Measurements from ENCODE around the gene CSRP1.
A peak's percentile ranks its signal among the peaks of the same experiment; 100 is the strongest.
"Not testable (repeated sequence)": the region's sequence is repeated elsewhere in the genome, so short reads cannot be mapped to it uniquely, and the experiment has no call there.

Gene CSRP1

DNA sequence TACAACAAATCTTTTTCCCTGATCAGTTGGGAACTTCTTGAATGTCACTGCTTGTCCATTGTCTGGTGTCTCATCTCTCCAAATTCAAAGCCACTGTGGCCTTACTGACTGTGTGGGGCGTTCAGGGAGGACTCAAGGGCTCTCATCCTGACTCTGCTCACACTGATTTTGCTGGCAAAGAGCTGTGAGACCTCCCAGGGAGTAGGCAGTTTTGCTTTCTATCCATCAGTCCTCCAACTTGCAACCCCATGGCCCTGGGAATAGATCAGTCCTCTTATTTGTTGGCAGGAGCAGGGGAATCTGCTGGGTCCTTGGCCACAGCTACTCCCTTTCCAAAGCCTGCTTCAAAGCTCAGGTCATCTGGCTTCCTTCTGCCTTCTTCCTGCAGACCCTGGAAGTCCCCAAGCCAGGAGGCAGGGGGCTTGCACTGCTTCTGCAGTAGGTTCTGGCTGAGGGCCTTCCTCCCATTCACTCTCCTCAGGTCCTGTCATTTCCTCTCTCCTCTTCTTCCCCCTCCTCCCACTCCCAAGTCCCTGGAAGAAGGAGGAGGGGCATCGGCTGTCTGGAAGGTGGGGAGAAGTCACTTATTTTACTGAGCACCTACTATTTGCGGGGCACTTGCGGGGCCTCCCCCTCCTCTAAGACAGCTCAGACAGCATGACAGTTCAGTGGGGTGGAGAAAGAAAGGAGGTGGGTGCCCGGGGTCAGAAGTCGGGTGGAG lies 31.1 kb upstream of the CSRP1 start:
- no peak for DNase-seq

DNA sequence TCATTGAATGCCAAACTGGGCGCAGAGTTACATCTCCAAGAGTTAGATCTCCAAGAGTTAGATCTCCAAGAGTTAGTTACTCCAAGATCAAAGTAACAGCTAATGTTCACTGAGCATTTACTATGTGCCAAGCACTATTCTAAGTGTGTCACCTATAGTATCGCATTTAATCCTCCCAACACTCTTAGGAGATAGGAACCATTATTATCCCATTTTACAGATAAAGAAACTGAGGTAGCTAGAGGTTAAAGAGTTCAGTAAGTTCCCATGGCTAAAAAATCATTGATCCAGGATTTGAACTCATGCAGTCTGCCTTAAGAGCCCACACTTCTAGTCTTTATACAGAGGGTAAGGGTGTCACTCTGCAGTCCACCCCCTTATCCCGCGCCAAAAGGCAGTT lies 30.5 kb upstream of the CSRP1 start:
- no peak for DNase-seq

DNA sequence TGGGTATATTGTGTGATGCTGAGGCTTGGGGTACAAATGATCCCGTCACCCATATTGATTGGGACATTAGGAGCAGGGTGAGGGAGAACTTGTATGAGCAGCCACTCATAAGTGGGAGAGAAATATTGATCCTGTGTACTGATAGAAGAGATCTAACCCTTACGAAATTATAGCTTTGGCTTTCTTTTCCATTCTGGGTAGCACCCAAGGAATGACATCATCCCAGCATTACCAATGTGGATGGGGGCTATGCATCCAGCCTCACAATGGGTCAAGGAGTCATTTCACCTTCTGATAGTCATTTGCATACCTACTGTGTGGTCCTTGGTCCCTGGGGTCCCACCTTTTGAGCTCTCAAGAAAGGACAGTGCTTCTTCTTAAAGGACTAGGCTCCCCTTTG lies 30.1 kb upstream of the CSRP1 start:
- no peak for DNase-seq

DNA sequence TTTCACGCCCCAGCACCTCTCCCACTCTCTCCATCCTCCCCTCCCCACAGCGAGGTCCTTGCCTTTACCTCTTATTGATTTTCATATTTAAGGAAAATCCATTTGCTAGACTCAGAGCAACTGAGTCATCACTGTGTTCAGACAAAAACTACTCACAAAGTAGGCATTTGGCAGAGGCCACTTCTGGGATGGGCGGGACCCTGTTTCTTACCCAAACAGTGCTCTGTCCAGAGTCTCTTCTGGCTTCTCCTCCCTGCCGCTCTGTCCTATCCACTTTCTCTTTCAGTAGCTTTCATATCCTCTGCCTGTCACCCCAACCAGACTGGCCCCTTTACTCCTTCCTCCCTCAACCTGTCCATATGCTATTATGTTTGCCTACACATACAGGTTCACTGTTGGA lies 29.6 kb upstream of the CSRP1 start:
- no peak for DNase-seq

DNA sequence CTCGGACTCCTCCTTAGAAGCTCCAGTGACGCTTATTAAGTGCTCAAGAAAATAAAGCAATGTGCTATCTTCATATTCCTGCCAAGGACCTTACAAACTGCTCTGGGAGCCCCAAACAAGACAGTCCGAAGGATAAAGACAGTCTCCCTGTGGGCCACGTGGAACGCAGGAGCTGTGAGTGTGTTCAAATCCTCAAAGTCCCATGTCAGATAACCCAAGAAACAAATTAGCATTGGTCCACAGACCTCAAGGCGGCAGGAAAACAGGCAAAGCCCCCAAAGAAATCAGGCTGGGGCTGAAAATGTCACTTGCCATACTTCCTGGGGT lies 29.0 kb upstream of the CSRP1 start:
- DNase-seq = no peak

DNA sequence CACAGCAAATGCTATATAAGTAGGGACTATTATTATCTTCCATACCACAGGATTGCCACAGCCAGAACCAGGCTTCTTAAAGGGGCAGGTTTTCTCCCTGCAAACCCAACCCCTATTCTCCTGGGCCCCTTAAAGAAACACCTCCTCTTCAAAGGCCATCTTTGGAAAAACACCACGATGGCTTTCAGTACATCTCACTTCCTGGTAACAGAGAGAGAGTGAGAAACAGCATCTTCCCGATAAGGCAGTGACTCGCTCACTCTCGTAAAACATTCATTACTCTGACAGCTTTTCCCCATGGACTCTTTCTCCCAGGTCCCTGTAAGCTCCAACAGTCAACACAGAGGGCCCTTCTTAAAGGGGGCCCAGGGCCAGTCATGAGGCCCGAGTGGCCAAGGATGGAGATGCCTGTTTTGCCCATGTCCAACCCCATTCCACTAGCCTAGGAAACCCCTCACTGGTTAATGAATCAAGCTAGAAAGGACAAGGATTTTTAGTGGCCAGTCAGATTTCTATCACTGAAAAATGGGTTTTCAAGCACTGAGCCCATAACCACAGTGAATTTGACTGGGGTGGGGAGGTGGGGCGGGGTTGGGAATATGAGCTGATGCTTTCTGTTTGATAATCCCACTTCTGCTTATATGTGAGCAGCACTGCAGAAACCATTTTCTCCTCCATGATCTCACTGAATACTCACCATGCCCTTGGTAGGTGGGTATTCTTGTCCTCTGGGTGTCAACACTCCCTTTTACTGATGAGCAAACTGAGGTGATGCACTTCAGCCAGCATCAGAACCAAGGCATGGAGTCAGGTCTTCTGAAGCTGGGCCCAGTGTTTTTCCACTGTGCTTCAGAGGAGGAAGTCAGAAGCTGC lies 28.4 kb upstream of the CSRP1 start:
- no peak for DNase-seq

DNA sequence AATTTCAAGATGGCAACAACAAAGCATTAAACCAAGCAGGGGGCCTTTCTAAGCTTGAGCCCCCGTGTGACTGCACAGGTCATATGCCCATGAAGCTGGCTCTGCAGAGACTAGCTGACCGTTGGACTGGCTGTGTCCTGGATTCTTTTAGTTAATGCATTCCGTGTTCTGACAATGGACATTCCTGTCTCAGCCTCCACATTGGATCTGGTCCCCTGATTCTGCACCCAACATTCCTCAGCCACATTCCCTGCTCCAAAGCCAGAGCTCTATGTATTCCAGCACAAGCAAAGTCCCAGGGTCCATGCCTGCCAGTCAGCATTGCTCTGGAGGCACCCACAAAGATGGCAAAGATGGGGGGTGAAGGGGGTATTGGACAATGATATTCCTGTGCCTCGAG lies 26.9 kb upstream of the CSRP1 start:
- DNase-seq = no peak

DNA sequence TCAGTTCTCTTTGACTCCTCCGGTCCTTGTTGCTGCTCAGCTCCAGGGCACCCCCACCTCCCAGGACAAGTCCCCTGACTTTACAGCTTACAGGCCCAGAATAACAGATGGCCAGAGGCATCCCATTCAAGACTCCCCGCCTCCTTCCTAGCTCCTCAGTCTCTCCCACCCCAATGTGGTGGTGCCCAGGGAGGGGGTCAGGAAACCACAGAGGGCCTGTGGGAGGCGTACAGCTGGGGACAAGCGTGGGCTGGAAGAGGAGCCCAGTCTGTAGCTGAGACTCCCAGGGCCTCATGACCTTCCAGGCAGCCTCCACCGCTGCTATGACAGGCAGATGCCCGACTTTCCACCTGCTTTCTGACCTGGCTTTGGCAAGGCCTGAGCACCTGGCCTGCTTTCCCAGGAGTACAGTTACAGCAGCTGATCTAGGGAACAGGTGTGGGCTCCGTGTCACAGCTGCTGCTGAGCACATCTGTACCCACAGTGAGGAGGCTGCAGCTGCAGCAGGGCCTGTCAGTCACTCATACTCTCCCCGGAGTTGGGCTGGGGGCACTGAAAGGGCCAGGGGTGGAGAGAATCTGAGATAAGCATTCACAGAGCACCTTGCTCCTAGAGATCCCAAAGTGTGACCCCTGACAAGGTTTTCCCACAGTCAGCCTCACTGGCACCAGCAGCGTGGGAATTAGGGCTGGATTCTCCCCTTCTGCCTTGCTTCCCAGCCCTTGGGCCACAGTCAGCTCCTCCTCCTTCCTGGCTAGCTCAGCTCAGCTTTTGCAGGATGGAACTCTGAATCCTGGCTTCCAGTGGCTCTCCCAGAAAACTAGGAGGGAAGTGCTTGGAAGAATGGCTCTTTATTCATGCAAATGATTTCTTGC lies 24.9 kb upstream of the CSRP1 start:
- no peak for DNase-seq

DNA sequence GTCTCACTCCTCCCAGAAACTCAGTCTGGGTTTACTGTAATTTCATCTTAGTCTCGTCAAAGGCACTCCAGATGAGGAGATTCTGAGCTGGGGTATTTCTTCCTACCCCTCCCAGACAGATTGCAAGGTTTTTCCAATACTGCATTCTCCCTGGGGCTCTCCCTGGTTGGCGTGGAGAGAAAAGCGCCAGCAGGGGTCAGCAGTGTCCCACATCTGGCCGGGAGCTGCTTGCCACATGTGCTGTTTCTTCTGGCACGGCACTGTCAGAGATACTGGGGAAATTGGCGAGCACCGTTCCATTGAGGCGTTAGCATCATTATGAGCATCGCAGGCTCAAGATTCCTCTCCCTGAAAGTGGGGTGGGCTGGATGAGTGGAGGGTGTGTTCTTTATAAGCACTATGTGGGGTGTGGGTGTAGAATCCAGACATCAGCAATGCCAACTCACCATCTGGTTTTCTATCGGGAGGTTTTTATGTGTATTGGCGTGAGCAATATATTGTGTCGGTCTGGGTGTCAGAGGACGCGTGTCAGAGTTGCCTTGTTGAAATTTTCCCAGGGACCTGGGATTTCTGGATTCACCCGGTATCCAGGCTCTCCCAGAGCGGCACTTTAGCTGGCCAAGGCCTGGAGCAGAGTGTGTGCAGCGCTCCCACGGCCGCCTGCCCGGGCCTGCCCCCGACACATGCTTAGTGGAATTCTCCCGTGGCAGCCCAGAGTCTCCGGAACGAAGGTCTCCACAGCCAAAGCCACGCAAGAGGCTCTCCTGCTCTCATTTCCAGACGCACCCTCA lies 24.0 kb upstream of the CSRP1 start:
- DNase-seq = peak; percentile 30 to 43

DNA sequence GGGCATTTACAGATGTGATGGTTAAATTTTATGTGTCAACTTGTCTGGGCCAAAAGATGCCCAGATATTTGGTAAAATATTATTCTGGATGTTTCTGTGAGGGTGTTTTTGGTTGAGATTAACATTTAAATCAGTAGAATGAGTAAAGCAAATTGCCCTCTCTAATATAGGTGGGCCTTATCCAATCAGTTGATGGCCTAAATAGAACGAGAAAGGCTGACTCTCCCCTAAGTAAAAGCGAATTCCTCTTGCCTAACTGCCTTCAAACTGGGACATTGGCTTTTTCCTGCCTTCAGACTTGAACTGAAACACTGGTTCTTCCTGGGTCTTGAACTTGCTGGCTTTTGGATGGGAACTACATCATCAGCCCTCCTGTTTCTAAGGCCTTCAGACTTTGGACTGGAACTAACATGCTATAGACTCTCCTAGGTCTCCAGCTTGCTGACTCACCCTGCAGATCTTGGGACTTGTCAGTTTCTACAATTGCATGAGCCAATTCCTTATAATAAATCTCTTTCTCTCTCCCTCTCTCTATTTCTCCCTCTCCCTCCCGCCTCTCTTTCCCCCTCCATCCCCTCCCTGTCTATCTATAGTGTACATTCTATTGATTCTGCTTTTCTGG lies 21.8 kb upstream of the CSRP1 start:
- DNase-seq = no peak

DNA sequence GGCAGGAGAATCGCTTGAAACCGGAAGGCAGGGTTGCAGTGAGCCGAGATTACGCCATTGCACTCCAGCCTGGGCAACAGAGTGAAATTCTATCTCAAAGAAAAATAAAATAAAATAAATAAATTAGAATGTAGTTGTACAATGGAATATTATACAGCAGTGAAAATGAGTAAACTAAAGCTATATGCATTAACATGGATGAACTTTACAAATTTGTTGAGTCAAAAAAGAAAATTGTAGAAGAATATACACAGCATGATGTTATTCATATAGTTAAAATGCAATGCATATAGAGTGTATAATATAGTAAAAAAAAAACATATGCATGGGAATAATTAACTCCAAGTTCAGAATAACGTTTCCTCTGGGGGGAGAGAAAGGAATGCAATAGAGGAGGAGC lies 21.0 kb upstream of the CSRP1 start:
- DNase-seq = no peak

DNA sequence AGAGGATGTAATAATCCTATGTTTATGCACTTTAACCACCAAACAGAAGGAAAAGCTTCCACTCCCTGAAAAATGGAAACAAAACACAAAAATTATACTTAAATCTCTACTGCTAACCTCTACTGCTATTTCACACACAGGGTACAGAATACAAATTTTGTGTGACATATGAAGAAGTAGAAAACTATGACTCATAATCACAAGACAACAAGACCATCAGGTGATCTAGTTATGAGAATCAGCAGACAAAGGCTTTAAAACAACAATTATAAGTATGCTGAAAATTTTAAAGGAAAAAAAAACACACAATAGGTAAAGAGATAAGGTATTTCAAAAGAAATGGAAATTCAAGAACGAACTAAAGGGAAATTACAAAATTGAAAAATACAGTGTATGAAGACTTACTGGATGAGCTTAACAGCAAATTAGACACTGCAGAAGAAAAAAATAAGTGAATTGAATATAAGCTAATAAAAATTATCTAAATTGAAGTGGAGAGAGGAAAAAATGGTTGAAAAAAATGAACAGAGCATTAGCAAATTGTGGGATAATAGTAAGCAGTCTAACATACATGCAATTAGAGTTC lies 18.4 kb upstream of the CSRP1 start:
- DNase-seq = no peak

DNA sequence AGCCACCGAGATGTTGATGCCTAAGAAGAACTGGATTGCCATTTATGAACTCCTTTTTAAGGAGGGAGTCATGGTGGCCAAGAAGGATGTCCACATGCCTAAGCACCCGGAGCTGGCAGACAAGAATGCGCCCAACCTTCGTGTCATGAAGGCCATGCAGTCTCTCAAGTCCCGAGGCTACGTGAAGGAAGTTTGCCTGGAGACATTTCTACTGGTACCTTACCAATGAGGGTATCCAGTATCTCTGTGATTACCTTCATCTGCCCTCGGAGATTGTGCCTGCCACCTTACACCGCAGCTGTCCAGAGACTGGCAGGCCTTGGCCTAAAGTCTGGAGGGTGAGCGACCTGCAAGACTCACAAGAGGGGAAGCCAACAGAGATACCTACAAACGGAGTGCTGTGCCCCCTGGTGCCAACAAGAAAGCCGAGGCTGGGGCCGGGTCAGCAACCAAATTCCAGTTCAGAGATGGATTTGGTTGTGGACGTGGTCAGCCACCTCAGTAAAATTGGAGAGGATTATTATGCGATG lies 13.2 kb upstream of the CSRP1 start:
- DNase-seq = not testable (repeated sequence)

DNA sequence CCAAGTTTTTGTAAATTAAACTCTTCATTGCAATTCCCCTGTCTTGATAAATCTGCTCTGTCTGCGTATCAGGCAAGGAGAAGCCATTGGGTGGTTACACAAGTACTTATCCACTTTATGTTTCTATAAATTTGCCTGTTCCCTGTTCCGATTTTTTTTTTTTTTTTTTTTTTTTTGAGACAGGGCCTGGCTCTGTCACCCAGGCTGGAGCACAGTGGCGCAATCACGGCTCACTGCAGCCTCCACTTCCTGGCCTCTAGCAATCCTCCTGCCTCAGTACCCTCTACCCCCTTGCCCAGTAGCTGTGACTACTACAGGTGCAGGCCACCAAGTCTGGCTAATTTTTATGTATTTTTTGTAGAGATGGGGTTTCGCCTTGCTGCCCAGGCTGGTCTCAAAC lies 11.1 kb upstream of the CSRP1 start:
- DNase-seq = no peak

DNA sequence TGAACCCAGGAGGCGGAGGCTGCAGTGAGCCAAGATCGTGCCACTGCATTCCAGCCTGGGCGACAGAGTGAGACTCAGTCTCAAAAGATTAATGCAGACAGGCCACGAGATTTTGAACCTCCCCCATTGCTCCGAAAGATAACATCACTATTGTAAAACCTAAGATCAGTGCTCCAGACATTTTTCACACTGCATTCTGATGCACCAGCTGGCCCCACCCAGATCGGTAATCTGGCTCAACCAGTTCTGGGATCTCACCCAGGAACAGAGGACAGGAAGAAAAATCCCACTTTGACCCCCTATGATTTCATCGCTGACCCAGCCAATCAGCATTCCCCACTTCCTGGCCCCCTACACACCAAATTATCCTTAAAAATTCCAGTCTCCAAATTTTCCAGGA lies 10.7 kb upstream of the CSRP1 start:
- no peak for DNase-seq

DNA sequence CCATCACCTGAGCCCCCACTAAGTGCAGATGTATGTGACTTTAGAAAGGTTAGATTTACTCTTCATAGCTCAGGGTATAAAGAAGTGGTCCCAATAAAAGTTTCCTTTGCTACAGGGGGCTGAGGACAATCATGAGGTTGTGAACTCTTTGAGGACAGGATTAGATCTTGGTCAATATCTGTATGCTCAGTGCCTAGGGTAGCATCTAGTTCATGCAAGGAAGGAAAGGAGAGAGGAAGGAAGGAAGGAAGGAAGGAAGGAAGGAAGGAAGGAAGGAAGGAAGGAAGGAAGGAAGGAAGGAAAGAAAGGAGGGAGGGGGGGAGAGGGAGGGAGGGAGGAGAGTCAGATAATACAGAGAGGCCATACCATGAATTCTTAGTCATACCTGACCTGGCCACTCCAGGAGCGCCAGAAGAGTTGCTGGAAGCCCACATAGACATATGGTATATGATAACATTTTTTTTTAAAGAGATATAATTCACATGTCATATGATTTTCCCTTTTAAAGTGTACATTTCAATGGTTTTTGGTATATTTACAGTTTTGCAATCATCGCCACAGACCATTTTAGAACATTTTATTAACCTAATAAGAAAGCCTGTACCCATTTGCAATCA lies 9.7 kb upstream of the CSRP1 start:
- no peak for DNase-seq

DNA sequence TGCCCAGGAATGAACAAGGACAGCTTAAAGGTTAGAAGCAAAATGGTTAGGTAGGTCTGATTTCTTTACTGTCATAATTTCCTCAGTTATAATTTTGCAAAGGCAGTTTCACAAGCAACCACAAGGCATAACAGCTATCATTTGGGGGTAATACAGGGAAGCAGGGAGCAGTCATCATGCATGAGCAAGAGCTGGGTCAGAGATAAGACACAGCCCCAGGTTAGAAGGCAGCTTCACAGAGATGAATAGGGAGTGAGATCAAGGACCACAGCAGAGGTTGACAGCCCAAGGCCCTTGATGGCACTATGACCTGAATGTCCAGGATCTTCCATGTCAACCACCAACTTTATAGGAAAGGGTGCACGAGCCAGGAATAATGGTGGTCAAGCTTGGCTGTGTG lies 9.0 kb upstream of the CSRP1 start:
- DNase-seq = no peak

DNA sequence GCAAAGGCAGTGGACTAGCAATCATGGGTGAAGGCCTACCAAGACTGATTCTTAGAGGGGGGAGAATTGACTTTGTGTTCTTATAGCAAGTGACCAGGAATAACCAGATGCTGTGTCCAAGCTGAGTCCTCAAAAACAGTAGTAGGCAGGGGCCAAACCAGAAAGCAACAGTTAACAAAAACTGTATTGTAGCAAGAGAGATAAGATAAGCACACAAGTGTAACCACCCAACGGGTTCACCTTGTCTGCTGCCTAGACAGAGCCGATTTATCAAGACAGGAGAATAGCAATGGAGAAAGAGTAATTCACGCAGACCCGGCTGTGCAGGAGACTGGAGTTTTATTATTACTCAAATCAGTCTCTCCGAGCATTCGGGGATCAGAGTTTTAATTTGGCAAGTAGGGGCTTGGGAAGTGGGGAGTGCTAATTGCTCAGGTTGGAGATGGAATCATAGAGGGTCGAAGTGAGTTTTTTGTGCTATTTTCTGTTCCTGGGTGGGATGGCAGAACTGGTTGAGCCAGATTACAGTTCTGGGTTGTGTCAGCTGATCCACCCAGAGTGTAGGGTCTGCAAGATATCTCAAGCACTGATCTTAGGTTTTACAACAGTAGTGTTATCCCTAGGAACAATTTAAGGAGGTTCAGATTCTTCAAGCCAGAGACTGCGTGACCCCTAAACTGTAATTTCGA lies 8.3 kb upstream of the CSRP1 start:
- DNase-seq = no peak

DNA sequence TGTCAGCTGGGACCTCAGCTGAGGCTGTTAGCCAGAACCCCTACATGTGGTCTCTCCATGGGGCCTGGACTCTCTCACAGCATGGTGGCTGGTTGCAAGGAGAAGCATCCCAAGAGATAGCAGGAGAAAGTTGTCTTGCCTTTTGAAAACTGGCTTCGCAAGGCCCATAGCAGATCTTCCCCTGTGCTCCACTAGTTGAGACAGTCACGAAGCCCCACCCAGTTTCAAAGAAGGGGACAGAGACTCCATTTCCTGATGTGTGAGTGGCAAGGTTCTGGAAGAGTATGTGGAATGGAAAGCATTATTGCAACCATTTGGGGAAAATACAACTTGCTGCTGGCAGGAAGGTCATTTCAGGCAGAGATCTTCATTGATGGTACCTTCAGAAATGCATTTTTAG lies 7.5 kb upstream of the CSRP1 start:
- DNase-seq = no peak

DNA sequence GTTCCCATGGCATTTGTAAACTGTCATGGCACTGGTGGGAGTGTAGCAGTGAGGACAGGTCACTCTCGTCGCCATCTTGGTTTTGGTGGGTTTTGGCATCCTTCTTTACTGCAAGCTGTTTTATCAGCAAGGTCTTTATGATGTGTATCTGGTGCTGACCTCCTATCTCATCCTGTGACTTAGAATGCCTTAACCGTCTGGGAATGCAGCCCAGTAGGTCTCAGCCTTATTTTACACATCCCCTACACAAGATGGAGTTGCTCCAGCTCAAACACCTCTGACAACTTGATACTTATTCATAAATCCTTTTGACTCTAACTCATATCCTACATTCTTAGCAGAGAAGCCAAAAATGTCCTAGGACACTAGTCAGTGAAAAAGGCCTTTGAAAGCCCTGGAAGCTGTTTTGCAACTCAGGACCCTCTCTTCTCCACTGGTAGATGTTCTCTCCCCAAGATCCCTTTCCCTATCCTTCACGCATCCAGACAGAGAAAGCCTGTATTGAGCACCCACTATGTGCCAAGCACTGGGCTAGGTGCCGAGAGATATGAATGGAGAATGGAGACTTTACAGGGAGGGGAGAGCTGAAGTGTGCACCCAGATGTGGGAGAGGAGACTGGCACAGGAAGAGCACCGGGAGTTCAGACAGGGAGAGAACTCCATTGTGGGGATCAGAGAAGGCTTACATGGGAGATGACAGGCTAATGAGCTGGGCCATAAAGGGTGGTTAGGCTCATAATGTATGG lies 6.7 kb upstream of the CSRP1 start:
- no peak for DNase-seq
